ENCODE results near the gene IQUB.

- TF ChIP-seq CTCF (conservative IDR thresholded peaks at IDR 0.05) (no peak), EZH2 (IDR thresholded peaks at IDR 0.05; ENCODE audit: low read depth) (no peak)
Observed at GRCh38 chr7:123579416-123579815, 45.0 kb upstream of the IQUB start.
